ENCODE measurements around the gene YPEL1. TPM values are rescaled to one million over a fixed set of nuclear protein-coding genes. Genes with fewer than 3 reads are reported as not detected.
"Not testable (repeated sequence)": the region's sequence is repeated elsewhere in the genome, so short reads cannot be mapped to it uniquely, and the experiment has no call there.

Gene YPEL1
- total RNA-seq, 1 donor from 2014 or later, result 0.26 TPM

DNA sequence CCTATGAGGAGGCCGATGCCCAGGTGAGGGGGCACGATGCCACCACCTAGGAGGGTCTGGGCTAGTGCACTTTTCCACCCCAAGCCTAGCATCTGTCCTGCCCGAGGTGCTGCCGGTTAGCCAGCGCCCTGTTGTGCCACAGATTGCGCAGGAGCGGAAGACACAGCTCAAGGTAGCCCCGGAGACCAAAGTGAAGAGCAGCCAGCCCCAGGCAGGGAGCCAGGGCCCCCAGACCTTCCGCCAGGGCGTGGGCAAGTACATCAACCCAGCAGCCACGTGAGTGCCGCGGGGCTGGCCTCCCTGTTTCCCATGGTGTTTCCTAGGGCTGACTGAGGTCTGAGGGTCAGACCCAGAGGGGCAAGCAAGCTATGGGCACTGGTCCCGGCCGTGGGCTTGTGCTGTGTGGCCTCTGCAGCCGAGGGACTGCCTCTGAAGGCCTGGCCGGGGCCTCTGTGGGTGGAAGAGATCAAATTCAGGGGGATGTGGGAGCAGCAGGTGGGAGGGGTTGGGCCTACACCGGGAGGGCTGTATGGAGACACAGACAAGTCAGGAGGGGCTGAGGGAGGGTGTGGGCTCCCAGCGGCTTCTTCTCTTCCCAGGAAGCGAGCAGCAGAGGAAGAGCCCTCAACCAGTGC, 40.7 kb downstream of the YPEL1 start:
- FAIRE-seq, result no peak
- DNase-seq (ENCODE audit: low read depth), result no peak
- Histone ChIP-seq H3K4me3 (ENCODE audit: low read depth, low read length) (no peak overlapping the region), H3K36me3 (ENCODE audit: control insufficient read depth, insufficient read depth, low read length) (peaks cover 26% of the 10 kb centered on the region), H3K27me3 (ENCODE audit: control insufficient read depth, insufficient read depth, low read length) (no peaks in the 10 kb centered on the region)
- TF ChIP-seq, protein P1, sequence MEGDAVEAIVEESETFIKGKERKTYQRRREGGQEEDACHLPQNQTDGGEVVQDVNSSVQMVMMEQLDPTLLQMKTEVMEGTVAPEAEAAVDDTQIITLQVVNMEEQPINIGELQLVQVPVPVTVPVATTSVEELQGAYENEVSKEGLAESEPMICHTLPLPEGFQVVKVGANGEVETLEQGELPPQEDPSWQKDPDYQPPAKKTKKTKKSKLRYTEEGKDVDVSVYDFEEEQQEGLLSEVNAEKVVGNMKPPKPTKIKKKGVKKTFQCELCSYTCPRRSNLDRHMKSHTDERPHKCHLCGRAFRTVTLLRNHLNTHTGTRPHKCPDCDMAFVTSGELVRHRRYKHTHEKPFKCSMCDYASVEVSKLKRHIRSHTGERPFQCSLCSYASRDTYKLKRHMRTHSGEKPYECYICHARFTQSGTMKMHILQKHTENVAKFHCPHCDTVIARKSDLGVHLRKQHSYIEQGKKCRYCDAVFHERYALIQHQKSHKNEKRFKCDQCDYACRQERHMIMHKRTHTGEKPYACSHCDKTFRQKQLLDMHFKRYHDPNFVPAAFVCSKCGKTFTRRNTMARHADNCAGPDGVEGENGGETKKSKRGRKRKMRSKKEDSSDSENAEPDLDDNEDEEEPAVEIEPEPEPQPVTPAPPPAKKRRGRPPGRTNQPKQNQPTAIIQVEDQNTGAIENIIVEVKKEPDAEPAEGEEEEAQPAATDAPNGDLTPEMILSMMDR (IDR thresholded peaks at IDR 0.05; ENCODE audit: insufficient read depth, low read length, severe bottlenecking), result no peak

DNA sequence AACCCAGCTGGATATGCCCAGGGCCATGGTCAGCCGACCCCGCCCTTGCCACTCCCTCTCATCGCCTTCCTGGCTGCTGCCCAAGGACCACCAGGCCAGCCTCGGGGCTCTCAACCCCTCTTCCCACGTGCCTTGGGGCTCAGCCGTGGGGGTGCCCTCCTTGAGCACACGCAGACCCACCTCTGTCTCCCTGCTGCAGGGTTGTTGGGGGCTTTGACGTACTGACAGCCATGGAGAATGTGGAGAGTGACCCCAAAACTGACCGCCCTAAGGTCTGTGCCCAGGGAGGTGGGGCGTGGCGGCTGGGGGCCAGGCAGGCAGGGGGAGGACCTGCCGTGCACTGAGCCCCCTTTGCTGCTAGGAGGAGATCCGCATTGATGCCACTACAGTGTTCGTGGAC, 41.2 kb downstream of the YPEL1 start:
- DNase-seq (ENCODE audit: low read depth) (no peak), FAIRE-seq (no peak)
- H3K27me3 ChIP-seq (ENCODE audit: control insufficient read depth, insufficient read depth, low read length), result no peaks in the 10 kb centered on the region
- TF ChIP-seq, protein P1 (IDR thresholded peaks at IDR 0.05; ENCODE audit: insufficient read depth, low read length, severe bottlenecking), result no peak
- peaks cover 26% of the 10 kb centered on the region for H3K36me3 ChIP-seq (ENCODE audit: control insufficient read depth, insufficient read depth, low read length)
- no peak overlapping the region for H3K4me3 ChIP-seq (ENCODE audit: low read depth, low read length)

DNA sequence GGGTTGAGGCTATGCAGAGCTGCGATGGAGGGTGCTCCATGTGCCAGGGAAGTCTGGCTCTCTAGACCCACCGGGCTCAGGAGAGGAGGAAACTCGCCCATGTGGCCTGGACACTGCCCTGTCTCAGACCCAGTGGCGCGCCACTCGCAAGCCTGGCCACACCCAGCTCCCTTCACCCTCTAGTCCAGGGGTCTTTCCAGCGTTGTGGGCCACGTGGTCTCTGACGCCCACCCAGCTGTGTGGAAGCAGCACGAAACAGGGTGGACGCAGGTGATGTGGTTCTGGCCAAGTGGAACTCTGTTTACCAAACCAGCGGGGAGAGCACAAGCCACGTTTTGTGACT, 41.6 kb downstream of the YPEL1 start:
- H3K27me3 ChIP-seq (ENCODE audit: control insufficient read depth, insufficient read depth, low read length), result no peaks in the 10 kb centered on the region
- no peak overlapping the region for H3K4me3 ChIP-seq (ENCODE audit: low read depth, low read length)
- no peak for FAIRE-seq
- TF ChIP-seq, protein P1 (IDR thresholded peaks at IDR 0.05; ENCODE audit: insufficient read depth, low read length, severe bottlenecking), result no peak
- peaks cover 27% of the 10 kb centered on the region for H3K36me3 ChIP-seq (ENCODE audit: control insufficient read depth, insufficient read depth, low read length)
- no peak for DNase-seq (ENCODE audit: low read depth)

DNA sequence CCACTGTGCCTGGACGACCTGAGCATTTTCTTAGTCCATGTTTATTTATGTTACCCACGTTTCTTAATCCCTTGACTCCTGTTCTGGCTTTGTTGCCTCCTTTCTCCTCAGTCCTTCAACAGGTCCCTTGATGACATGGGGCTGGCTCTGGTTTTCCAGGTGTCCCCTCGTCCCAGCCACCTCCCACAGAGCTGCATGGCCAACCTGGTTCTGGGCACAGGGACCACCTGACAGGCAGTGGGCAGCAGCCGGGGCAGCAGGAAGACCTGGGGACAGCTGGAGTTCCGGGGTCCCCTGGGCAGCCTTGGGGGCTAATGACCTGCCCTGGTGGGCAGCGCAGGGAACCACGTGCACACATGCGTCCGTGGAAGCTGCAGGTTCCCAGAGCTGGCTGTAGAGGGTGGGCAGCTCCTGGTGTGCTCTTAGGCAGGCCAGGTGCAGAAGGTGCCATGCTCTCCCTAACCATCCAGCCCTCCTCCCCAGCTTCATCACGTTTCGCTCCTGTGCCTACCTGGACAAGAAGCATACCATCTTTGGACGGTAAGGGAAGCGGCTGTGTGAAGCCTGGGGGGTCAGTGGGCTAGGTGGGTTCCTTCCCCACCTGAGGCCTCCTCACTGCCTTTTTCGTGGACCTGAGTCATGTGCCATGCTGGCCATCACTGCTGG, 42.1 kb downstream of the YPEL1 start:
- FAIRE-seq (no peak), DNase-seq (ENCODE audit: low read depth) (no peak)
- Histone ChIP-seq H3K4me3 (ENCODE audit: low read depth, low read length) (no peak overlapping the region), H3K27me3 (ENCODE audit: control insufficient read depth, insufficient read depth, low read length) (no peaks in the 10 kb centered on the region), H3K36me3 (ENCODE audit: control insufficient read depth, insufficient read depth, low read length) (peaks cover 31% of the 10 kb centered on the region)
- TF ChIP-seq, protein P1 (IDR thresholded peaks at IDR 0.05; ENCODE audit: insufficient read depth, low read length, severe bottlenecking), result no peak

DNA sequence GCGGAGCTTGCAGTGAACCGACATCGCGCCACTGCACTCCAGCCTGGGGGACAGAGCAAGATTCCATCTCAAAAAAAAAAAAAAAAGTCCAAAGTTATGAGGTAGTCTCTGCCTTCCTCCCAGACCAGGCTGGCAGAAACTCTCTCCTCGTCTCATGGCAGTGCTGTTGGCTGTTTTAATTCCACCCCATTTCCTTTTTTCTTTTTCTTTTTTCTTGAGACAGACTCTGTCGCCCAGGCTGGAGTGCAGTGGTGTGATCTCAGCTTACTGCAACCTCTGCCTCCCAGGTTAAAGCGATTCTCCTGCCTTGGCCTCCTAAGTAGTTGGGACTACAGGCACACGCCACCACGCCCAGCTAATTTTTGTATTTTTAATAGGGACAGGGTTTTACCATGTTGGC, 42.7 kb downstream of the YPEL1 start:
- H3K27me3 ChIP-seq (ENCODE audit: control insufficient read depth, insufficient read depth, low read length); FAIRE-seq; DNase-seq (ENCODE audit: low read depth); H3K4me3 ChIP-seq (ENCODE audit: low read depth, low read length): not testable (repeated sequence)
- peaks cover 34% of the 10 kb centered on the region for H3K36me3 ChIP-seq (ENCODE audit: control insufficient read depth, insufficient read depth, low read length)

DNA sequence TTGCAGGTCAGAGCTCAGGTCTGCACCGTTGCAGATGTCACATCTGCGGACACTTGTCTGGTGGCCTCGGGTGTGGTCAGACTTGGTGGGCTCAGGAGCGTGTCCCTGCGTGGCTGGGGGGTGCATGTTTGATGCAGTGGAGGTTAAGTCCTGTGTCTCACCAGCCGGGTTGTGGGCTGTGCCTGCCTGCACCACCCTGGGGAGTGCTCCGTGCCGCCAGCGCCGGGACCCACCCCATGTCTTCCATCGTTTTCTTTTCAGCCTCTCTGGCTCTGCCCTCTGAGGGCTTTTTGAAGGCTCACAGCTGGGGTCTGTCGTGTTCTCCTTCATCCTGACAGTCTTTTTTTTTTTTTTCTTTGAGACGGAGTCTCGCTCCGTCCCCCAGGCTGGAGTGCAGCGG, 43.8 kb downstream of the YPEL1 start:
- TF ChIP-seq, protein P1 (IDR thresholded peaks at IDR 0.05; ENCODE audit: insufficient read depth, low read length, severe bottlenecking), result no peak
- no peaks in the 10 kb centered on the region for H3K27me3 ChIP-seq (ENCODE audit: control insufficient read depth, insufficient read depth, low read length)
- no peak overlapping the region for H3K4me3 ChIP-seq (ENCODE audit: low read depth, low read length)
- H3K36me3 ChIP-seq (ENCODE audit: control insufficient read depth, insufficient read depth, low read length), result peaks cover 33% of the 10 kb centered on the region
- FAIRE-seq (no peak), DNase-seq (ENCODE audit: low read depth) (no peak)

Data from bronchial epithelial cell (primary cell).